Hematopoietic multipotent progenitor cell treated with erythropoietin and hydrocortisone succinate and interleukin-3 and kit ligand, for 6 days (in vitro differentiated cells): ENCODE results near the gene CEP76.
"Not testable (repeated sequence)": the region's sequence is repeated elsewhere in the genome, so short reads cannot be mapped to it uniquely, and the experiment has no call there.

Experiments used
- DNase-seq: peaks from one replicate; pipeline ENCODE4 v3.0.0-alpha.2; 2015

The CEP76 gene

GRCh38 chr18:12639990-12640880, 62.3 kb downstream of the CEP76 start:
- no peak for DNase-seq

DNA sequence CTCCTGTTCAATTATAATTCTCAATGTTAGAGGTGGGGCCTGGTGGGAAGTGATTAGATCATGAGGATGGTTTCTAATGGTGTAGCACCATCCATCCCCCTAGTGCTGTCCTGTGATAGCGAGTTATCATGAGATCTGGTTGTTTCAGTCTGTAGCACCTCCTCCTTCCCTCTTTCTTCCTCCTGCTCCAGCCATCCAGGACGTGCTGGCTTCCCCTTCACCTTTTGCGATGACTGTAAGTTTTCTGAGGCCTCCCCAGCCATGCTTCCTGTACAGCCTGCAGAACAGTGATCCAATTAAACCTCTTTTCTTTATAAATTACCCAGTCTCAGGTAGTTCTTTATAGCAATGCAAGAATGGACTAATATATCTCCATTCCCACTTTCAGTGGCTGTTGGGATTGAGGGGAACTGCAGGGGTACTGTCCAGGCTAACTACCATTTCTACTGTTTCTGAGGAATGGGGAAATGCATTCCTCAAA, 63.8 kb downstream of the CEP76 start:
- no peak for DNase-seq

GRCh38 chr18:12637901-12638643, 64.5 kb downstream of the CEP76 start:
- no peak for DNase-seq

DNA sequence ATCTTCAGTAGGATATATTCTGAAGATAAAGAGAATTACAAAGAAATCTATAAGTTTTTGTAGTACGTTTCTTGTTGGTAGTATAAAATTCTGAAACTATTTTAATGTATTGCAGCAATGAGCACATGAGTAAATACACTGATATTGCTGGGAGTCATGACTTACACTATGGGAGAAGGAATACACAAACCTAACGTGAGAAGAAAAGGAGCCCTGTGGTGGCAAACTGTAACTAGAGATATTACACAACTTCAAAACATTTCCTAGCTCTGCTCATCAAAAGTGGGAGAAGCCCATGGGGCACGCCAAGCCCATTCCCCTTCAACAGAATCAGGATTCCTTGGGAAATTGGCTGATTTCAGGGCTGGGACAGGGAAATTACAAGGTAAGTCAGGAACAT, 65.1 kb downstream of the CEP76 start:
- no peak for DNase-seq

- DNase-seq: no peak
These were observed 70.6 kb downstream of the CEP76 start for GRCh38 chr18:12631831-12632477.

- DNase-seq: no peak
These were observed 72.4 kb downstream of the CEP76 start for GRCh38 chr18:12630136-12630535.

GRCh38 chr18:12628706-12629702, 73.5 kb downstream of the CEP76 start:
- DNase-seq: no peak

- DNase-seq: not testable (repeated sequence)
These were observed 75.3 kb downstream of the CEP76 start for GRCh38 chr18:12627199-12627598.

DNA sequence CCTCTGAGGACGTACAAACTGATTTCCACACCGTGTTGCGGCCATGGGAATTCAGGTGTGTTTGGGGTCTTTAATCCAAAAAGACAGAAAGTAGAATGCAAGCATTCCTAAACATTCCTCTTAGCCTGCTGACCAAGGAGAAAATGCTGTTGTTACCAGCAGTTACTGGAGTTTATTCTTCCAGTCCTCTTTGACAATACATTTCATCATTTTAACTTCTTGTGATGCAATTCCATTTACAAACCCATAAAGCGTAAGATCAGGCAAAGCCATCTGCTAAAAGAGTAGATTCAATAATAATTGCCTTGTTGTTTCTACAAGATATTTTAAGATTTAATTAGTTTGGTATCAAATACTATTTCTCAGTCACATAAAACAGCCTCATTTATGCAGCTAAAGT, 77.3 kb downstream of the CEP76 start:
- no peak for DNase-seq
